ENCODE results near the gene NOS1. TPM values are rescaled to one million over a fixed set of nuclear protein-coding genes. Genes with fewer than 3 reads are reported as not detected.
"Not testable (repeated sequence)": the region's sequence is repeated elsewhere in the genome, so short reads cannot be mapped to it uniquely, and the experiment has no call there.

Gene NOS1
- total and polyA plus RNA-seq, 12 donors, result 0.01 to 2.8 (median 0.45) TPM; not detected in 1

- H3K27ac ChIP-seq, result no peak overlapping the region
- intact Hi-C loops (cut with DNase I), result no loop called here
- DNase-seq, result no peak
- no peaks in the 10 kb centered on the region for H3K4me1 ChIP-seq
- no peak overlapping the region for H3K4me3 ChIP-seq
- no peak for ATAC-seq
- H3K9me3 ChIP-seq, result no peaks in the 10 kb centered on the region
- WGBS, 2 donors, result 70% methylated on average over 16 of the region's 16 CpGs
- peaks cover 0 to 56% (median 23%) of the 10 kb centered on the region in 7 donors for H3K27me3 ChIP-seq
- H3K36me3 ChIP-seq, result no peaks in the 10 kb centered on the region
- no peak for TF ChIP-seq CTCF (IDR thresholded peaks at IDR 0.05)
These were observed 153.2 kb downstream of the NOS1 start for GRCh38 chr12:117208206-117208605.

- Histone ChIP-seq H3K4me1 (no peaks in the 10 kb centered on the region), H3K9me3 (no peaks in the 10 kb centered on the region), H3K27me3 (peaks cover 0 to 62% (median 23%) of the 10 kb centered on the region in 7 donors), H3K27ac (no peak overlapping the region), H3K4me3 (no peak overlapping the region), H3K36me3 (no peaks in the 10 kb centered on the region)
- no peak for ATAC-seq
- DNase-seq, result no peak
- TF ChIP-seq CTCF (IDR thresholded peaks at IDR 0.05), result no peak
- intact Hi-C loops (cut with DNase I), result no loop called here
- WGBS, 2 donors, result 55 to 56% methylated on average over 2 of the region's 2 CpGs
These were observed 153.8 kb downstream of the NOS1 start for GRCh38 chr12:117207675-117208074.

- H3K27me3 ChIP-seq, result peaks cover 0 to 64% (median 6%) of the 10 kb centered on the region in 7 donors
- intact Hi-C loops (cut with DNase I), result no loop called here
- no peaks in the 10 kb centered on the region for H3K9me3 ChIP-seq
- ATAC-seq (no peak), DNase-seq (no peak)
- no peaks in the 10 kb centered on the region for H3K4me1 ChIP-seq
- 77% methylated on average over 9 of the region's 9 CpGs for WGBS, 2 donors
- H3K4me3 ChIP-seq, result no peak overlapping the region
- no peak for TF ChIP-seq CTCF (IDR thresholded peaks at IDR 0.05)
- no peak overlapping the region for H3K27ac ChIP-seq
- no peaks in the 10 kb centered on the region for H3K36me3 ChIP-seq
These were observed 158.9 kb downstream of the NOS1 start for GRCh38 chr12:117202556-117202955.

GRCh38 chr12:117202033-117202432 lies 159.4 kb downstream of the NOS1 start:
- Histone ChIP-seq H3K27ac (no peak overlapping the region), H3K4me1 (no peaks in the 10 kb centered on the region), H3K36me3 (no peaks in the 10 kb centered on the region), H3K27me3 (peaks cover 0 to 60% (median 1%) of the 10 kb centered on the region in 7 donors), H3K4me3 (no peak overlapping the region), H3K9me3 (no peaks in the 10 kb centered on the region)
- ATAC-seq, result no peak
- WGBS, 2 donors, result 87 to 92% methylated on average over 9 of the region's 9 CpGs
- intact Hi-C loops (cut with DNase I), result no loop called here
- DNase-seq, result no peak
- no peak for TF ChIP-seq CTCF (IDR thresholded peaks at IDR 0.05)

GRCh38 chr12:117199956-117200744 lies 161.3 kb downstream of the NOS1 start:
- H3K9me3 ChIP-seq, H3K27ac ChIP-seq, H3K36me3 ChIP-seq, H3K4me3 ChIP-seq, ATAC-seq, DNase-seq, H3K4me1 ChIP-seq: not testable (repeated sequence)
- intact Hi-C loops (cut with DNase I), result loop anchor here in 1 of 10 donors (2.0 kb wide), 1 partner anchor 71 kb away; no protein-coding TSS in a partner anchor
- 87 to 89% methylated on average over 8 of the region's 8 CpGs for WGBS, 2 donors
- peaks cover 0 to 47% (median 0%) of the 10 kb centered on the region in 7 donors for H3K27me3 ChIP-seq

- H3K9me3 ChIP-seq; H3K4me3 ChIP-seq; H3K4me1 ChIP-seq; H3K27ac ChIP-seq; intact Hi-C loops (cut with DNase I); ATAC-seq; H3K36me3 ChIP-seq; DNase-seq: not testable (repeated sequence)
- WGBS, 2 donors, result 92 to 93% methylated on average over 6 of the region's 6 CpGs
- H3K27me3 ChIP-seq, result peaks cover 0 to 17% (median 0%) of the 10 kb centered on the region in 7 donors
These were observed 165.1 kb downstream of the NOS1 start for GRCh38 chr12:117196334-117196733.

- intact Hi-C loops (cut with DNase I); H3K9me3 ChIP-seq; H3K4me3 ChIP-seq; DNase-seq; ATAC-seq; H3K27ac ChIP-seq; H3K36me3 ChIP-seq; H3K4me1 ChIP-seq: not testable (repeated sequence)
- peaks cover 0 to 13% (median 0%) of the 10 kb centered on the region in 7 donors for H3K27me3 ChIP-seq
- 84 to 92% methylated on average over 9 of the region's 9 CpGs for WGBS, 2 donors
These were observed 166.4 kb downstream of the NOS1 start for GRCh38 chr12:117195027-117195426.
